GM18858 (cell line): ENCODE measurements around the gene SULT1A1.
"Not testable (repeated sequence)": the region's sequence is repeated elsewhere in the genome, so short reads cannot be mapped to it uniquely, and the experiment has no call there.

ENCODE experiments used
- ATAC-seq: cut with Tn5 transposase; IDR thresholded peaks from one replicate; pipeline ENCODE4 v1.9.1; 2021; ENCODE audit not compliant: unreplicated experiment

The SULT1A1 gene

GRCh38 chr16:28591355-28591754 is 18.5 kb downstream of the SULT1A1 start:
- ATAC-seq: no peak

- ATAC-seq: no peak
Observed at GRCh38 chr16:28590384-28591340, 19.2 kb downstream of the SULT1A1 start.

GRCh38 chr16:28589930-28590329 is 19.9 kb downstream of the SULT1A1 start:
- ATAC-seq: no peak

- no peak for ATAC-seq
Observed at GRCh38 chr16:28589069-28589468, 20.8 kb downstream of the SULT1A1 start.

GRCh38 chr16:28587386-28587785 is 22.5 kb downstream of the SULT1A1 start:
- ATAC-seq: no peak

- no peak for ATAC-seq
Observed at GRCh38 chr16:28586466-28586865, 23.4 kb downstream of the SULT1A1 start.

- no peak for ATAC-seq
Observed at GRCh38 chr16:28585674-28586073, 24.2 kb downstream of the SULT1A1 start.

GRCh38 chr16:28580726-28581315 is 29.0 kb downstream of the SULT1A1 start:
- ATAC-seq: no peak

GRCh38 chr16:28575446-28576109 is 34.3 kb downstream of the SULT1A1 start:
- ATAC-seq: no peak

GRCh38 chr16:28574925-28575324 is 34.9 kb downstream of the SULT1A1 start:
- ATAC-seq: no peak

- ATAC-seq: no peak
Observed at GRCh38 chr16:28573738-28574718, 35.8 kb downstream of the SULT1A1 start.

GRCh38 chr16:28572696-28573510 is 36.9 kb downstream of the SULT1A1 start:
- ATAC-seq: no peak

- no peak for ATAC-seq
Observed at GRCh38 chr16:28569968-28570752, 39.7 kb downstream of the SULT1A1 start.

- ATAC-seq: no peak
Observed at GRCh38 chr16:28569021-28569420, 40.8 kb downstream of the SULT1A1 start.

- no peak for ATAC-seq
Observed at GRCh38 chr16:28567292-28567691, 42.6 kb downstream of the SULT1A1 start.

GRCh38 chr16:28566233-28566925 is 43.5 kb downstream of the SULT1A1 start:
- not testable (repeated sequence) for ATAC-seq

GRCh38 chr16:28563218-28563617 is 46.6 kb downstream of the SULT1A1 start:
- no peak for ATAC-seq

- ATAC-seq: no peak
Observed at GRCh38 chr16:28562199-28562598, 47.6 kb downstream of the SULT1A1 start.
